ENCODE measurements around the gene FLG.

FLG gene

DNA sequence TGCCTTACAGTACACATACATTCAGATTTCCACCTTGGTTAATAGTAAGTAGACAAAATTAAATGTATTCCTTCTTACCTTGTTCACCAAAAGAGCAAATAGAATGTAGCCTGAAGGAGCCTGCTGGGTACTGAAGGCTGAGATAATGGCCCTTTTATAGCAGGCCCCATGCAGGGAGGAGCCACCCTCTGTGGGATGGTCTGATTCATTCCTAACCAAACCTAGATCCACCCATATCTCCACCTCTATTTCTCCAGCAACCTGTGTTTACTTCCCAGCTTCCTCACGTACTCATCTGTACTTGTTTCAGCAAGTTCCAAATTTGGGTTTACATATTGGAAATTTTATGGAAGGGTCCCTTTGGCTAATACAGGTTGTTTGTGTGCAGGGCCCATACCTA lies at the start of gene FLG:
FLG (minus strand) TSS at position 129 of the 400 bp plus-strand sequence. CDS start 9,783 bp downstream, outside the sequence.
- no peak for DNase-seq (ENCODE audit: low spot score in 2 of 2)
- no peak for ATAC-seq (replicated peaks; ENCODE audit: extremely low read depth, poor library complexity, severe bottlenecking)
- Mint-ChIP-seq H3K4me1 (no peaks in the 10 kb centered on the region), H3K36me3 (ENCODE audit: insufficient read depth) (no peaks in the 10 kb centered on the region), H3K27me3 (no peaks in the 10 kb centered on the region), H3K27ac (ENCODE audit: low read depth) (no peak within 1 kb of the TSS), H3K9me3 (no peaks in the 10 kb centered on the region), H3K4me3 (no peak within 1 kb of the TSS)

DNA sequence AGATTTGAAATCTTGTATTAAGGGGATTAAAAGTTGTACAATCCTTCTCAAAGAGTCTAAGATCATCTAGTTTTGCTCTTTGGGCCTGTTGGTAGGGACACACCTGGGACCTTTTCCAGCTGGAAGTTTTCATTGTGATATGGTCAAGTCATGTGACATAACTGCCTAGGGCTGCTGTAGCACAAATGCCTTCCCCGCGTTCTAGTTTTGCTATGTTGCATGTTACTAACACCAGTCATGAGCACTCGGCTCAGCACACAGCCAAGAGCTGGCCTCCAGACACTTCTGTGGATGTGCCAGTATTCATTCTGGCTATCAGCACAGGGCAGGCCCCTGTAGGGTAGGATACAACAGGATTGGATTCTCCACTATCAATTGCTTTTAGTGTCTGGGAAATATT lies 49.4 kb upstream of the FLG start:
- no peaks in the 10 kb centered on the region for H3K4me1 Mint-ChIP-seq

DNA sequence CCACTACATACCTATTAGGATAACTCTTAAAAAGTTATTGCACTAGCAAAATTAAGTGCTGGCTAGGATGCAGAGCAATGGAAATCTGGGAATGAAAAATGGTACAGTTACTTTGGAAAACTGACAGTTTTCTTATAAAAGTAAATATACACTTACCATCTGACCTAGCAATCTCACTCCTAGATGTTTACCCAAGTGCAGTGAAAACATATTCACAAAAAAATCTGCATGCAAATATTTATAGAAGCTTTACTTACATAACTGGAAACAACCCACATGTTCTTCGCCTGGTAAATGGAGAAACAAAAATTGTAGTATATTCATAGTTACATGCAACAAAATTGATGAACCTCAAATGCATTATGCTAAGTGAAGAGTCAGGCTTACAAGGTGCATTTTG lies 47.6 kb upstream of the FLG start:
- no peak for ATAC-seq (replicated peaks; ENCODE audit: extremely low read depth, poor library complexity, severe bottlenecking)
- H3K4me3 Mint-ChIP-seq, result no peak overlapping the region
- no peaks in the 10 kb centered on the region for H3K4me1 Mint-ChIP-seq
- peaks cover 7% of the 10 kb centered on the region for H3K9me3 Mint-ChIP-seq
- no peak for DNase-seq (ENCODE audit: low spot score in 2 of 2)
- H3K27me3 Mint-ChIP-seq, result peaks cover 42% of the 10 kb centered on the region
- no peak overlapping the region for H3K27ac Mint-ChIP-seq (ENCODE audit: low read depth)
- H3K36me3 Mint-ChIP-seq (ENCODE audit: insufficient read depth), result no peaks in the 10 kb centered on the region

More for the DNA sequence above, 49.4 kb upstream of the FLG start:
- no peak for ATAC-seq (replicated peaks; ENCODE audit: extremely low read depth, poor library complexity, severe bottlenecking)
- peaks cover 28% of the 10 kb centered on the region for H3K27me3 Mint-ChIP-seq
- H3K36me3 Mint-ChIP-seq (ENCODE audit: insufficient read depth), result no peaks in the 10 kb centered on the region
- H3K9me3 Mint-ChIP-seq, result peaks cover 3% of the 10 kb centered on the region
- no peak overlapping the region for H3K4me3 Mint-ChIP-seq
- H3K27ac Mint-ChIP-seq (ENCODE audit: low read depth), result no peak overlapping the region
- DNase-seq (ENCODE audit: low spot score in 2 of 2), result no peak

DNA sequence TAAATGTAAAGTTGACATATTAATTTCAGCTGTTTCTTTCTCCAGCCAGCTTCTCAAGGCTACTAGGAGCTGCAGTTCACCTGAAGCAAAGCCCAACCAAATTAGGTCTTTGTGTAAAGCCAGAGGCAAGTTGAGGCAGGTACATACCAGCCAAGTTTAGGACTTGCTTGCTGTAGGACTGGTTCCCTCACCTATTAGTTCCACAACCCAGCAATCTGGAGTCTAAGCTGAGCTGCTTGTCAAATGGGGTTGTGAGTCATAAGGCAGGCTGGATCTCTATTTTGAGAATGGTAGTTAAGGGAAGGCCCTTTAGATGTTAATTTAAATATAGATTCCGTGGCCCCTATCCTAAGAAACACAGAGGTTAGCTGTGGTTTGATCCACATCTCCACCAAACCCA lies 42.4 kb upstream of the FLG start:
- H3K27me3 Mint-ChIP-seq, result peaks cover 74% of the 10 kb centered on the region
- H3K9me3 Mint-ChIP-seq, result peaks cover 7% of the 10 kb centered on the region
- H3K4me3 Mint-ChIP-seq, result no peak overlapping the region
- ATAC-seq (replicated peaks; ENCODE audit: extremely low read depth, poor library complexity, severe bottlenecking), result no peak
- no peak overlapping the region for H3K27ac Mint-ChIP-seq (ENCODE audit: low read depth)
- H3K36me3 Mint-ChIP-seq (ENCODE audit: insufficient read depth), result no peaks in the 10 kb centered on the region
- DNase-seq (ENCODE audit: low spot score in 2 of 2), result no peak
- no peaks in the 10 kb centered on the region for H3K4me1 Mint-ChIP-seq

DNA sequence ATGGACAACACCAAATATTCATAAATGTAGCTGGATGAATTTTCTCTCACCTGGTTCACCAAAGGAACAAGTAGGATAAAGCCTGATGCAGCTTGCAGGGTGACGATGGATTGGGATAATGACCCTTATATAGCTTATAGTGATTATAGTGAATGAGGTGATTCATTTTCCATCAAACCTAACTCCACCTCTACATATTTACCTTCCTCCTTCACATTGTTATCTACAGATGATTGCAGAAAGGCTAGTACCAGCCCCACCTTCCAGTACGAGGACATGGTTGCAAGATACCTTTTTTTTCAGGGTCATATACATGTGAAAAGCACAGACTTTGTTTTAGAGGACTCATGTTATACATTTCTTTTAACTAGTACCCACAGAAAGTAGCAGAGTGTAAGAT lies 34.9 kb upstream of the FLG start, which contains the start of gene FLG2:
FLG2 (minus strand) TSS at position 101 of the 400 bp plus-strand sequence. CDS start 1,122 bp downstream, outside the sequence.
- ATAC-seq (replicated peaks; ENCODE audit: extremely low read depth, poor library complexity, severe bottlenecking), result no peak
- H3K36me3 Mint-ChIP-seq (ENCODE audit: insufficient read depth), result no peaks in the 10 kb centered on the region

DNA sequence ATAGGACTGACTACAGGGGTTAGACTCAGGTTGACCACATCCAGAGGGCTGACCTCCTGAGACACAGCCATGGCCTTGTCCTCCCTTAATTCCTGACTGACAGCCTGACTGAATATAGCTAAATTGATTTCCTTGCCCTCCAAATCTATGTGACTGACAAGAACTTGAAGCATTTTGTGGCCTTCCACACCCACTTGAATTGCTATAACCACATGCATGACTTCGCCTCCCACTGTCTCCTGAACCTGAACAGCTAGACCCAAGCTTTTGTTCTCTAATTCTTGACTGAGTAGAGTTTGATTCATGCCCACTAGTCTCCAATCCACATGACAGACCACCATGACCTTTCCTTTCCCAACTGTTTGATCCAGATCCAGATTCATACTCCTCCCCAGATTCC lies 31.7 kb upstream of the FLG start:
- H3K9me3 Mint-ChIP-seq, result no peaks in the 10 kb centered on the region
- H3K4me1 Mint-ChIP-seq, result no peaks in the 10 kb centered on the region
- H3K27ac Mint-ChIP-seq (ENCODE audit: low read depth), result no peak overlapping the region
- ATAC-seq (replicated peaks; ENCODE audit: extremely low read depth, poor library complexity, severe bottlenecking) (no peak), DNase-seq (ENCODE audit: low spot score in 2 of 2) (no peak)
- H3K4me3 Mint-ChIP-seq, result no peak overlapping the region
- peaks cover 24% of the 10 kb centered on the region for H3K27me3 Mint-ChIP-seq
- no peaks in the 10 kb centered on the region for H3K36me3 Mint-ChIP-seq (ENCODE audit: insufficient read depth)

More for the DNA sequence above, 34.9 kb upstream of the FLG start, which contains the start of gene FLG2:
- H3K27me3 Mint-ChIP-seq, result peaks cover 35% of the 10 kb centered on the region
- H3K9me3 Mint-ChIP-seq, result no peaks in the 10 kb centered on the region
- no peak within 1 kb of the TSS for H3K27ac Mint-ChIP-seq (ENCODE audit: low read depth)
- H3K4me3 Mint-ChIP-seq, result no peak within 1 kb of the TSS
- no peak for DNase-seq (ENCODE audit: low spot score in 2 of 2)
- no peaks in the 10 kb centered on the region for H3K4me1 Mint-ChIP-seq

DNA sequence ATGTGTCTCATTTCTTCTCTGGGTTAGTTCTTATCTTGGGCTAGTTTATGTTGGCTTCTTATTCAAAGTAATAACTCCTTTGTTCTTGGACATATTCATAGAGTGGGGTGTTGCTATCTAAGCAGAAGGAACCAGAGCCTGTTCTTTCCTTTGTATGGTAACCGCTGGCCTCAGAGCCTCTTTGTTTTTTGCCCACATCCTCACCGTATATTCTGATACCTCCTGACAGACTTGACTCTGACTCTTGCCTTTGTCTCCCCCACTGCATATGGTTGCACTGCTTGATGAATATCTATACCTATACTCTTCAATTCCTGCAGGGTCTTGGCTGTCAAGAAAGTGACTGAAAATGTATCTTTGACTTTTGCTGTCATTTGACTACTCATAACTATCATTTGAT lies 24.6 kb upstream of the FLG start:
- H3K9me3 Mint-ChIP-seq, result no peaks in the 10 kb centered on the region
- H3K4me3 Mint-ChIP-seq, result no peak overlapping the region
- peaks cover 15% of the 10 kb centered on the region for H3K27me3 Mint-ChIP-seq
- no peaks in the 10 kb centered on the region for H3K36me3 Mint-ChIP-seq (ENCODE audit: insufficient read depth)
- ATAC-seq (replicated peaks; ENCODE audit: extremely low read depth, poor library complexity, severe bottlenecking), result no peak
- no peaks in the 10 kb centered on the region for H3K4me1 Mint-ChIP-seq
- no peak for DNase-seq (ENCODE audit: low spot score in 2 of 2)
- no peak overlapping the region for H3K27ac Mint-ChIP-seq (ENCODE audit: low read depth)

DNA sequence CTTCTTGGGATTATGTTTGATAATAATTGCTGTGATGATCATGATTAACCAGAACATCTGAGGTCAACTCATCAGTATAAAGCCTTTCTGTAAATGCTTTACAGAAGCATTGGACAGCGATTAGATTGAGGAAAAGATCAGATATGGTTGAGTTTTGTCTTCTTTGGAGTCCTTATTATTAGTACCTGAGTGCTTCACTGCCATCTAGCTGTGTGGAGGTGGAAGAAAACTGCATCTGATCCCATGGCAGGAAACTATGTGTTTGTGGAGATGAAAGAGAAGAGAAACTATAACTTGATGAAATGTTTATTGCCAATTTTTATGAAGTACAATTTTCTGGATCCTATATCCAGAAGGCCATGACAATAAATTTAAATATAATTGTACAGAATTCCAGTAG lies 23.4 kb upstream of the FLG start:
- Mint-ChIP-seq H3K36me3 (ENCODE audit: insufficient read depth) (no peaks in the 10 kb centered on the region), H3K4me3 (no peak overlapping the region), H3K27me3 (peaks cover 27% of the 10 kb centered on the region), H3K27ac (ENCODE audit: low read depth) (no peak overlapping the region), H3K9me3 (no peaks in the 10 kb centered on the region), H3K4me1 (no peaks in the 10 kb centered on the region)
- no peak for ATAC-seq (replicated peaks; ENCODE audit: extremely low read depth, poor library complexity, severe bottlenecking)
- DNase-seq (ENCODE audit: low spot score in 2 of 2), result no peak

DNA sequence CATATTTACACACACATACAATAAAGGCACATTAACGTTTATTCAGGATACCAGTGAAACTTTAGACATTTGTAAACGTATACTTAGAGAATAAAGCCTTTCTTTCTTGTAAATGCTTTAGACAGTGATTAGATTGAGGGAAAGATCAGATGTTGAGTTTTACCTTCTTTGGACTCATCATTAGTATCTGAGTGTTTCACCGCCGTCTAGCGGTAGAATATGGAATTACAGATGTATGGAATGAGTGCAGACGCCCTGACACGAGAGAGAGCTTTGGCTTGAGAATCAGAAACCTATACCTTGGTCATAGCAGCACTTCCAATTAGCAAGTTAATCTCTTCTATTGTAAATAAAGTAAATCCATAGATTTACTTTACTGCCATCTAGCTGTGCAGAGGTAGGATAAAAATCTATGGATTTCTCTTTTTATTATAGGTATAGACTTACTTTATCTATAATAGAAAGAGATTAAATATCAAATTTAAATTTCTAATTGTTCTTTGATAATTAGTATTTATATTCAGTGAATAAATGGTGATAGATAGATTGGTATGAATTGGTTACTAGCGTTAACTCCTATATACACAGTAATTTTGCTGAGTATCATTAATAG lies 22.2 kb upstream of the FLG start:
- ATAC-seq (replicated peaks; ENCODE audit: extremely low read depth, poor library complexity, severe bottlenecking) (peak; percentile 46), DNase-seq (ENCODE audit: low spot score in 2 of 2) (peak in 1 of 2 donors; percentile 38)
- H3K27me3 Mint-ChIP-seq, result peaks cover 34% of the 10 kb centered on the region
- H3K9me3 Mint-ChIP-seq, result no peaks in the 10 kb centered on the region
- H3K27ac Mint-ChIP-seq (ENCODE audit: low read depth), result no peak overlapping the region
- H3K36me3 Mint-ChIP-seq (ENCODE audit: insufficient read depth), result no peaks in the 10 kb centered on the region
- no peaks in the 10 kb centered on the region for H3K4me1 Mint-ChIP-seq
- H3K4me3 Mint-ChIP-seq, result no peak overlapping the region

DNA sequence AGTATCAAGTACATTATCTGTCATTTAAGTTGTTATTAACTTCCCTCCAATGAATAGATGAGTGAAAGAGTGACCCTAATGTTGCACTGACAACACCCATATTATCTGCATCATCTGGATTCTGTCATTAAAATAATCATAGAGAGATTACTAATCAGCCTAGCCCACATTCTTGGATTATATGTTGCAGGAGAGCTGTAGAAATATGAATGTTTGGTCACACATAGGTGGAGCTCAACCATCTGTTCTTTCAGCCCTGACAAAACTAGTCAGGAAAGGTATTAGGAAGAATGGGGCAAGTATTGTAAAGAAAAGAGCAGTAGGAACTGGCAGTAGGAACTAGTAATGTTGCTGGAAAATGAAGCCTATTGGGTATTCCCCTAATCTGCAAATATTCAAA lies 19.4 kb upstream of the FLG start:
- Mint-ChIP-seq H3K9me3 (no peaks in the 10 kb centered on the region), H3K27me3 (peaks cover 50% of the 10 kb centered on the region), H3K27ac (ENCODE audit: low read depth) (no peak overlapping the region), H3K4me1 (no peaks in the 10 kb centered on the region), H3K4me3 (no peak overlapping the region), H3K36me3 (ENCODE audit: insufficient read depth) (no peaks in the 10 kb centered on the region)
- no peak for ATAC-seq (replicated peaks; ENCODE audit: extremely low read depth, poor library complexity, severe bottlenecking)
- DNase-seq (ENCODE audit: low spot score in 2 of 2), result no peak

DNA sequence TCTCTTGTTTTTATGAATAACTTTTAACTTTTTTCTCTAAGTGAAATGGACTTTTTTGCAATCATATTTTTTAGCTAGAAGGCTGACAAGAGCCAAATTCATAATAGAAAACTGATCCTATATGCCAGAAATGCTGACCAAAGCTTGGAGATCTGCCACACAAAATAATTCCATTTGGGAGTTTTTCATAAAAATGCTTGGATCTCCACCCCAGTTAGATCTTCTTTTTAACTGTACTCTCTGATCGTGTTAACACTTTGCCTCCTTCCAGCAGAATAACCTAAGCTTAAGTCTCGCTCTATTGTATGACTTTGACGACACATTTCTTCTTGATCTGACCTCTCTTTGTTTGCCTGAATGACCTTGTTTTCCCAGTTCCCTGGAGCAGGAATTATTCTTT lies 18.0 kb upstream of the FLG start:
- peaks cover 61% of the 10 kb centered on the region for H3K27me3 Mint-ChIP-seq
- DNase-seq (ENCODE audit: low spot score in 2 of 2) (no peak), ATAC-seq (replicated peaks; ENCODE audit: extremely low read depth, poor library complexity, severe bottlenecking) (no peak)
- H3K27ac Mint-ChIP-seq (ENCODE audit: low read depth), result no peak overlapping the region
- no peaks in the 10 kb centered on the region for H3K9me3 Mint-ChIP-seq
- H3K4me3 Mint-ChIP-seq, result no peak overlapping the region
- no peaks in the 10 kb centered on the region for H3K4me1 Mint-ChIP-seq
- no peaks in the 10 kb centered on the region for H3K36me3 Mint-ChIP-seq (ENCODE audit: insufficient read depth)

DNA sequence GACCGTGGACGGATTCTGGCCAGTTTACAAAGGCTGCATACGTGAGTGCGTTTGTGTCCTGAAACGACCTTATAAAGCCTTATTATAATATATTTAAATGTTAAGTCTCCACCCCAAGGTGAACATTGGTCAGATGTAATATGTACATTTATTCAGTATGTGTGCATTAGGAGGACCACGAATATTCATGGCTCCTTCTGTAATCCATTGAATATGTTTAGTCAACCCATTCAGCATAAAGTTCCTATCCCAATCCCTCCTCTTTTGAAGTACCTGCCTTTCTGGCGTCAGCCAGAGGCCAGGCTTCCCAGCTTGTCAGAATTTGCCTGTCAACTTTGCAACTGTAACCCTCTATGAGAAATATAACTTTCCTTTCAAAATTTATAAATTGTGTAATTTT lies 10.4 kb upstream of the FLG start:
- Mint-ChIP-seq H3K36me3 (ENCODE audit: insufficient read depth) (no peaks in the 10 kb centered on the region), H3K27me3 (peaks cover 48% of the 10 kb centered on the region), H3K9me3 (no peaks in the 10 kb centered on the region)

DNA sequence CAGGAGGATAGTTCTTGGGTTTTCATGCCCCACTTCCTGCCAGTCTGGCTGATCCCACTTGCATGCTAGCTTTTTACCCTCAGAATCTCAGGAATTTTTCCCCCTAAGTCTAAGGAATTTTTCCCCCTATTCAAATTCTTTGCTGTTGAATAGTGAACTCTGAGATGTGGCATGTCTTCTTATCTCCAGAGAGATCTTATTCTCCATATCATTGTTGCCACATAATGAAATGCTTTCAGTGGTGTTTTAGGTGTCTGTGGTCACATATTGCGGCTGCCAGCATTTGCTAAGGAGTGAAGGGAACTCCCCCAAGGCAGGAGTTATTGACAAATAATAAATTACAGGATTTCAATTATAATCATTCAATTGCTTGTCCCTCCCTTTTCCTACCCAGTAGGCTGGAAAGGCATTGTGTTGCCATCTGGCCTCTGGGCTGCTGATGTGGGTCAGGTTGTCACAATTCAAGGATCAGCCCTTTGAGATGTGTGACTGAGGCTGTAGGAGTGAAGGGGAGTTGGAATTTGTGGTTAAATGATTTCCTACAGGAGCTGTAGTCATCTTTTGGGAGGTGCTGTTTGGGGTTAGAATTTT lies 3.9 kb upstream of the FLG start:
- DNase-seq (ENCODE audit: low spot score in 2 of 2) (no peak), ATAC-seq (replicated peaks; ENCODE audit: extremely low read depth, poor library complexity, severe bottlenecking) (no peak)
- Mint-ChIP-seq H3K36me3 (ENCODE audit: insufficient read depth) (no peaks in the 10 kb centered on the region), H3K4me3 (no peak overlapping the region), H3K27ac (ENCODE audit: low read depth) (no peak overlapping the region), H3K27me3 (no peaks in the 10 kb centered on the region), H3K9me3 (no peaks in the 10 kb centered on the region), H3K4me1 (no peaks in the 10 kb centered on the region)

More for the DNA sequence above, 10.4 kb upstream of the FLG start:
- H3K4me1 Mint-ChIP-seq, result no peaks in the 10 kb centered on the region
- H3K4me3 Mint-ChIP-seq, result no peak overlapping the region
- no peak overlapping the region for H3K27ac Mint-ChIP-seq (ENCODE audit: low read depth)
- ATAC-seq (replicated peaks; ENCODE audit: extremely low read depth, poor library complexity, severe bottlenecking), result no peak
- no peak for DNase-seq (ENCODE audit: low spot score in 2 of 2)

Data from central memory CD8-positive, alpha-beta T cell (primary cell).